HEK293 (cell line): ENCODE data around the gene CLDND1.

Experiments used
- CTCF ChIA-PET: fragments of 350-600 bp; formaldehyde crosslinking; extraction: SDS; loops from one replicate; lab custom pipeline; 2021; ENCODE audit warnings: antibody characterized with exemption; lab: Yijun Ruan, JAX
- POLR2A ChIA-PET: fragments of 300-600 bp; formaldehyde crosslinking; extraction: SDS; loops from one replicate; lab custom pipeline; 2020; ENCODE audit warnings: antibody characterized with exemption, inconsistent platforms; lab: Yijun Ruan, JAX
- H3K27ac ChIP-seq: fragments of 200-500 bp; sonication (Bioruptor generic); 2 replicates; pipeline ENCODE4 v1.5.1; 2014; ENCODE audit warnings: low read depth, low read length, control low read depth, inconsistent platforms; ENCODE audit errors: extremely low read depth
- H3K36me3 ChIP-seq, 2 experiments: fragments of 200-500 bp in 1 of 2; sonication (Bioruptor generic) in 1 of 2; 1 replicate in 1 of 2; 2 replicates in 1 of 2; pipeline ENCODE4 v1.5.1; 2014 to 2017; ENCODE audit warnings: inconsistent platforms in 2 of 2, low read length in 2 of 2; ENCODE audit not compliant: control insufficient read depth in 2 of 2, insufficient read depth in 1 of 2
- H3K4me1 ChIP-seq: fragments of 200-500 bp; sonication (Bioruptor generic); 2 replicates; pipeline ENCODE4 v1.5.1; 2014; ENCODE audit warnings: mild to moderate bottlenecking, low read length, inconsistent platforms; ENCODE audit not compliant: control insufficient read depth, insufficient read depth
- H3K4me3 ChIP-seq: 2 replicates; pipeline ENCODE4 v1.5.1; 2011; ENCODE audit warnings: low read depth, mild to moderate bottlenecking, control low read depth, low read length, moderate library complexity
- H3K9me3 ChIP-seq: fragments of 200-500 bp; sonication (Bioruptor generic); 2 replicates; pipeline ENCODE4 v1.5.1; 2014; ENCODE audit warnings: low read depth, low read length, inconsistent platforms; ENCODE audit not compliant: control insufficient read depth, insufficient read depth
- RBAK ChIP-seq: fragments of 450-650 bp; formaldehyde crosslinking; IDR thresholded peaks from 2 replicates; pipeline ENCODE4 v1.5.1; 2016; ENCODE audit warnings: missing biosample characterization, missing genetic modification characterization
- SETDB1 ChIP-seq: IDR thresholded peaks from one replicate; pipeline ENCODE4 v1.6.1; 2017; ENCODE audit warnings: mild to moderate bottlenecking, low read length, moderate library complexity, mixed read lengths; ENCODE audit not compliant: insufficient read length
- SP7 ChIP-seq: fragments of 450-650 bp; formaldehyde crosslinking; IDR thresholded peaks from 2 replicates; pipeline ENCODE4 v1.5.1; 2016; ENCODE audit warnings: missing biosample characterization, missing genetic modification characterization
- WT1 ChIP-seq: fragments of 450-650 bp; formaldehyde crosslinking; IDR thresholded peaks from 2 replicates; pipeline ENCODE4 v1.5.1; 2016; ENCODE audit warnings: missing biosample characterization, missing genetic modification characterization
- ZBTB17 ChIP-seq: fragments of 450-650 bp; formaldehyde crosslinking; IDR thresholded peaks from 2 replicates; pipeline ENCODE4 v1.5.1; 2016; ENCODE audit warnings: missing biosample characterization, missing genetic modification characterization
- ZNF112 ChIP-seq: fragments of 450-650 bp; formaldehyde crosslinking; IDR thresholded peaks from 2 replicates; pipeline ENCODE4 v1.5.0; 2017; ENCODE audit warnings: missing biosample characterization, missing genetic modification characterization
- ZNF155 ChIP-seq: fragments of 450-650 bp; formaldehyde crosslinking; IDR thresholded peaks from 2 replicates; pipeline ENCODE4 v1.5.1; 2016; ENCODE audit warnings: missing biosample characterization, missing genetic modification characterization
- ZNF184 ChIP-seq: fragments of 450-650 bp; IDR thresholded peaks from 2 replicates; pipeline ENCODE4 v1.5.1; 2018; ENCODE audit warnings: missing biosample characterization, mild to moderate bottlenecking, missing genetic modification characterization
- ZNF248 ChIP-seq: fragments of 450-650 bp; formaldehyde crosslinking; IDR thresholded peaks from 2 replicates; pipeline ENCODE4 v1.5.1; 2017; ENCODE audit warnings: missing biosample characterization, missing genetic modification characterization
- ZNF341 ChIP-seq: fragments of 450-650 bp; formaldehyde crosslinking; IDR thresholded peaks from 2 replicates; pipeline ENCODE4; 2016; ENCODE audit warnings: low read depth, missing biosample characterization, missing genetic modification characterization
- ZNF37A ChIP-seq: fragments of 450-650 bp; IDR thresholded peaks from 2 replicates; pipeline ENCODE4 v1.5.1; 2018; ENCODE audit warnings: missing biosample characterization, missing genetic modification characterization
- ZNF473 ChIP-seq: fragments of 450-650 bp; formaldehyde crosslinking; IDR thresholded peaks from 2 replicates; pipeline ENCODE4 v1.5.1; 2017; ENCODE audit warnings: missing biosample characterization, missing genetic modification characterization
- ZNF529 ChIP-seq: fragments of 450-650 bp; formaldehyde crosslinking; IDR thresholded peaks from 2 replicates; pipeline ENCODE4 v1.5.1; 2017; ENCODE audit warnings: missing genetic modification characterization, missing biosample characterization; ENCODE audit not compliant: insufficient replicate concordance
- ZNF585B ChIP-seq: fragments of 450-650 bp; formaldehyde crosslinking; IDR thresholded peaks from 2 replicates; pipeline ENCODE4 v1.5.1; 2016; ENCODE audit warnings: missing biosample characterization, missing genetic modification characterization
- ZNF596 ChIP-seq: fragments of 450-650 bp; IDR thresholded peaks from 2 replicates; pipeline ENCODE4 v1.5.0; 2018; ENCODE audit warnings: missing biosample characterization, mild to moderate bottlenecking, missing genetic modification characterization, moderate library complexity
- ZNF707 ChIP-seq: fragments of 450-650 bp; formaldehyde crosslinking; IDR thresholded peaks from 2 replicates; pipeline ENCODE4 v1.5.1; 2016; ENCODE audit warnings: missing biosample characterization, missing genetic modification characterization
- ZNF768 ChIP-seq: fragments of 450-650 bp; formaldehyde crosslinking; IDR thresholded peaks from 2 replicates; pipeline ENCODE4 v1.5.1; 2018; ENCODE audit warnings: missing biosample characterization, mild to moderate bottlenecking, missing genetic modification characterization
- ZNF785 ChIP-seq: fragments of 450-650 bp; formaldehyde crosslinking; IDR thresholded peaks from 2 replicates; pipeline ENCODE4 v1.5.1; 2016; ENCODE audit warnings: missing biosample characterization, missing genetic modification characterization
- ZNF830 ChIP-seq: fragments of 450-650 bp; IDR thresholded peaks from 2 replicates; pipeline ENCODE4 v1.5.0; 2018; ENCODE audit warnings: missing biosample characterization, missing genetic modification characterization, low read depth, mild to moderate bottlenecking, moderate library complexity
- TF ChIP-seq, protein P1 (sequence below): sonication (generic); formaldehyde crosslinking; IDR thresholded peaks from 2 replicates; pipeline ENCODE4 v1.8.1; 2022; ENCODE audit warnings: mild to moderate bottlenecking, moderate library complexity, missing genetic modification reagents
- TF ChIP-seq, protein P2 (sequence below): fragments of 450-650 bp; formaldehyde crosslinking; IDR thresholded peaks from 2 replicates; pipeline ENCODE4 v1.5.1; 2017; ENCODE audit warnings: missing biosample characterization, missing genetic modification characterization
- TF ChIP-seq, protein P3 (sequence below): fragments of 450-650 bp; formaldehyde crosslinking; IDR thresholded peaks from 2 replicates; pipeline ENCODE4 v1.5.1; 2016; ENCODE audit warnings: missing biosample characterization, missing genetic modification characterization, low read depth

The CLDND1 gene

DNA sequence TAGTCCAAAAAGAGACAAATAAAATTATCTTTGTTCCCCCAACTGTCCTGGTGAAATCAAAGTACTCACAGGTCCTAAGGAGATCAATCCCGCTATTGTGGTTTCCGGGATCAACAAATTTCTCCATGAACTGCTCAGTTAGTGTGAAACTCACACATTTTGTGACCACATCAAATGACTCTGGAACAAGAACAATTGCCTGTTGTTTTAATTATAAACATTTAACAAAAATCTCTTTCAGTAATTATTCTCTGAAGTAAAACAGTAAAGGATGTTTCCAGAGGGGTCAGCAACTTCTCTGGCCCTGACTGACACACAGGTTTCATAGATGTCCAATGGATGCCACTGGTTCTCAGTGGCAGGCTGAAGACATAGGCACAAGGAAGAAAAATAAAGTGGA, 3.9 kb downstream of the CLDND1 start:
- ChIA-PET CTCF (no interaction called here), POLR2A (interaction anchor here (0.7 kb wide), 1 partner anchor 320 kb away, joined by 3 read pairs; no protein-coding TSS in a partner anchor)
- Histone ChIP-seq H3K27ac (no peak overlapping the region), H3K9me3 (no peaks in the 10 kb centered on the region), H3K4me1 (peaks cover 2% of the 10 kb centered on the region; the same call in 1 of the 2 replicates), H3K36me3 (peaks cover 0 to 58% of the 10 kb centered on the region in 2 experiments; a peak in 2 of 3 replicates), H3K4me3 (no peak overlapping the region)
- TF ChIP-seq ZNF341 (tag by site-specific recombination) (no peak), SP7 (tag by site-specific recombination) (no peak), ZNF37A (tag by site-specific recombination) (no peak), ZNF184 (no peak), ZBTB17 (tag by site-specific recombination) (no peak), ZNF112 (tag by site-specific recombination) (no peak), ZNF785 (tag by site-specific recombination) (no peak), ZNF155 (tag by site-specific recombination) (no peak), WT1 (tag by site-specific recombination) (no peak), RBAK (tag by site-specific recombination) (no peak), ZNF707 (tag by site-specific recombination) (no peak), ZNF473 (tag by site-specific recombination) (no peak), ZNF585B (no peak), ZNF529 (no peak)
- TF ChIP-seq, protein P1, sequence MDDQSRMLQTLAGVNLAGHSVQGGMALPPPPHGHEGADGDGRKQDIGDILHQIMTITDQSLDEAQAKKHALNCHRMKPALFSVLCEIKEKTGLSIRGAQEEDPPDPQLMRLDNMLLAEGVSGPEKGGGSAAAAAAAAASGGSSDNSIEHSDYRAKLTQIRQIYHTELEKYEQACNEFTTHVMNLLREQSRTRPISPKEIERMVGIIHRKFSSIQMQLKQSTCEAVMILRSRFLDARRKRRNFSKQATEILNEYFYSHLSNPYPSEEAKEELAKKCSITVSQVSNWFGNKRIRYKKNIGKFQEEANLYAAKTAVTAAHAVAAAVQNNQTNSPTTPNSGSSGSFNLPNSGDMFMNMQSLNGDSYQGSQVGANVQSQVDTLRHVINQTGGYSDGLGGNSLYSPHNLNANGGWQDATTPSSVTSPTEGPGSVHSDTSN (CRISPR knock-in tag), result no peak

DNA sequence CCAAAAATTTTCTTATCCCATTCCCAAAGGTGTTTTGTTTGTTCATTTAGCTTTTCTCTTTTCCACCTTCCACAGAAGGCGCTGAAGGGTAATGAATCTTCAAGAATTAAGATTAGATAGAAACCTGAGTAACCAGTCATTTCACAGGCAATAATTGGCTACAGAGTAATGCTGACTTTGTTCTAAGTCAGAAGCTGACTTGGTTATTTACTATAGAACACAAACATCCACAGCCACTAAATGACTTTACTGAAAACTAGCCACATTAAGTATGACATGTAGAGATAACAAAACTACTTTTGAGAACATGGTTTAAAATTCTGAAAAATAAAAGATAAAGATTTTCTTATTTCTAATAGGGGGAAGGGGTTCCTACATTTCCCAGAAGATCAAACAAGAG, 7.8 kb downstream of the CLDND1 start:
- CTCF ChIA-PET, result no interaction called here

DNA sequence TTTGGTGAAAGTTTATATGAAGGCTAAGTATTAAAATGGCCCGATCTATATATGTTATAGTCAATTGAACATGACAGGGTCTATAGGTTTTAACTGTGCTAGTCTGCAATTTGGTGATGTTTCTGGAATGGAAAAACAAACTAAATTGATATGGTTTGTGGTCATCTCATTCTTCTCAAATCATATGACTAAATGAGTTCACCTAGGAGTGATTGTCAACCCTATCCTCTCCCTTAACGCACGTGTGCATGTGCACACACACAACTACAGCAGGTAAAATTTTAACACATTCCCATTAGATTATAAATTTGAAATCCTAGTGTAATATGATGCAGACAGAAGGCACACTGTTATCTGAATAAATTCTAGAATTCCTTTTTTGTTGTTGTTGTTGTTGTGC, 9.0 kb downstream of the CLDND1 start:
- POLR2A ChIA-PET, result interaction anchor here (1.7 kb wide), 1 partner anchor 9 kb away, joined by 4 read pairs; the partner anchor contains the start of gene CLDND1
- H3K27ac ChIP-seq, result no peak overlapping the region
- H3K36me3 ChIP-seq, result peaks cover 0 to 32% of the 10 kb centered on the region in 2 experiments; a peak in 1 of 3 replicates
- TF ChIP-seq, protein P1 (CRISPR knock-in tag), result no peak
- TF ChIP-seq SETDB1 (no peak), ZNF248 (no peak), ZNF596 (tag by site-specific recombination) (no peak), ZNF768 (no peak)
- TF ChIP-seq, protein P2, sequence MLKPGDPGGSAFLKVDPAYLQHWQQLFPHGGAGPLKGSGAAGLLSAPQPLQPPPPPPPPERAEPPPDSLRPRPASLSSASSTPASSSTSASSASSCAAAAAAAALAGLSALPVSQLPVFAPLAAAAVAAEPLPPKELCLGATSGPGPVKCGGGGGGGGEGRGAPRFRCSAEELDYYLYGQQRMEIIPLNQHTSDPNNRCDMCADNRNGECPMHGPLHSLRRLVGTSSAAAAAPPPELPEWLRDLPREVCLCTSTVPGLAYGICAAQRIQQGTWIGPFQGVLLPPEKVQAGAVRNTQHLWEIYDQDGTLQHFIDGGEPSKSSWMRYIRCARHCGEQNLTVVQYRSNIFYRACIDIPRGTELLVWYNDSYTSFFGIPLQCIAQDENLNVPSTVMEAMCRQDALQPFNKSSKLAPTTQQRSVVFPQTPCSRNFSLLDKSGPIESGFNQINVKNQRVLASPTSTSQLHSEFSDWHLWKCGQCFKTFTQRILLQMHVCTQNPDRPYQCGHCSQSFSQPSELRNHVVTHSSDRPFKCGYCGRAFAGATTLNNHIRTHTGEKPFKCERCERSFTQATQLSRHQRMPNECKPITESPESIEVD (tag by site-specific recombination), result no peak
- TF ChIP-seq, protein P3, sequence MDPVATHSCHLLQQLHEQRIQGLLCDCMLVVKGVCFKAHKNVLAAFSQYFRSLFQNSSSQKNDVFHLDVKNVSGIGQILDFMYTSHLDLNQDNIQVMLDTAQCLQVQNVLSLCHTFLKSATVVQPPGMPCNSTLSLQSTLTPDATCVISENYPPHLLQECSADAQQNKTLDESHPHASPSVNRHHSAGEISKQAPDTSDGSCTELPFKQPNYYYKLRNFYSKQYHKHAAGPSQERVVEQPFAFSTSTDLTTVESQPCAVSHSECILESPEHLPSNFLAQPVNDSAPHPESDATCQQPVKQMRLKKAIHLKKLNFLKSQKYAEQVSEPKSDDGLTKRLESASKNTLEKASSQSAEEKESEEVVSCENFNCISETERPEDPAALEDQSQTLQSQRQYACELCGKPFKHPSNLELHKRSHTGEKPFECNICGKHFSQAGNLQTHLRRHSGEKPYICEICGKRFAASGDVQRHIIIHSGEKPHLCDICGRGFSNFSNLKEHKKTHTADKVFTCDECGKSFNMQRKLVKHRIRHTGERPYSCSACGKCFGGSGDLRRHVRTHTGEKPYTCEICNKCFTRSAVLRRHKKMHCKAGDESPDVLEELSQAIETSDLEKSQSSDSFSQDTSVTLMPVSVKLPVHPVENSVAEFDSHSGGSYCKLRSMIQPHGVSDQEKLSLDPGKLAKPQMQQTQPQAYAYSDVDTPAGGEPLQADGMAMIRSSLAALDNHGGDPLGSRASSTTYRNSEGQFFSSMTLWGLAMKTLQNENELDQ (tag by site-specific recombination), result no peak

More for the DNA sequence above, 7.8 kb downstream of the CLDND1 start:
- POLR2A ChIA-PET, result no interaction called here
- no peaks in the 10 kb centered on the region for H3K9me3 ChIP-seq
- TF ChIP-seq ZNF830 (tag by site-specific recombination), result no peak
- TF ChIP-seq, protein P2 (tag by site-specific recombination), result 0 out of 2 replicates have a peak, but pooled peaks have one; percentile 14
- H3K36me3 ChIP-seq, result peaks cover 0 to 44% of the 10 kb centered on the region in 2 experiments; a peak in 1 of 3 replicates
- H3K4me1 ChIP-seq, result 0 out of 2 replicates have a peak, but pooled peaks cover 2% of the 10 kb centered on the region
- no peak overlapping the region for H3K27ac ChIP-seq
- H3K4me3 ChIP-seq, result no peak overlapping the region

More for the DNA sequence above, 9.0 kb downstream of the CLDND1 start:
- Histone ChIP-seq H3K9me3 (no peaks in the 10 kb centered on the region), H3K4me1 (0 out of 2 replicates have a peak, but pooled peaks cover 2% of the 10 kb centered on the region), H3K4me3 (no peak overlapping the region)
- CTCF ChIA-PET, result no interaction called here
